Activated CD4-positive, alpha-beta T cell treated with anti-CD3 and anti-CD28 coated beads, Interleukin-2, amount 10 ng/mL, durations not matched to agents 24 days and 14 days (primary cell): ENCODE measurements around the gene C5orf24. TPM values are rescaled to one million over a fixed set of nuclear protein-coding genes. Genes with fewer than 3 reads are reported as not detected.

Experiments
- DNase-seq: peaks from one replicate; pipeline ENCODE4 v3.0.0; 2022
- H3K27ac Mint-ChIP-seq: one replicate; pipeline ENCODE4 v1.8.0; 2022; ENCODE audit warnings: mild to moderate bottlenecking, mixed read lengths
- H3K27me3 Mint-ChIP-seq: one replicate; pipeline ENCODE4 v1.8.0; 2022; ENCODE audit warnings: mixed read lengths
- H3K36me3 Mint-ChIP-seq: one replicate; pipeline ENCODE4 v1.8.0; 2022; ENCODE audit warnings: low read depth, mild to moderate bottlenecking, mixed read lengths
- H3K4me1 Mint-ChIP-seq: one replicate; pipeline ENCODE4 v1.8.0; 2021; ENCODE audit warnings: mixed read lengths
- H3K4me3 Mint-ChIP-seq: one replicate; pipeline ENCODE4 v1.8.0; 2022; ENCODE audit warnings: mild to moderate bottlenecking, moderate library complexity, mixed read lengths
- H3K9me3 Mint-ChIP-seq: one replicate; pipeline ENCODE4 v1.8.0; 2021; ENCODE audit warnings: mixed read lengths
- intact Hi-C: fragments of 100-400 bp; cut with micrococcal nuclease; formaldehyde crosslinking; loops from one replicate; pipeline ENCODE4 v1.15.1; 2023
- total RNA-seq: library from RNA; stranded (reverse); gene quantifications from 2 replicates; pipeline ENCODE4 v1.2.3, GENCODE V29; 2022

Gene C5orf24
- total RNA-seq, 1 donor from 2014 or later, result 43.9 TPM

GRCh38 chr5:134905246-134905996 is 59.7 kb downstream of the C5orf24 start:
- no peaks in the 10 kb centered on the region for H3K9me3 Mint-ChIP-seq
- peak overlapping the region; percentile 97 for H3K4me3 Mint-ChIP-seq
- peaks cover 15% of the 10 kb centered on the region for H3K36me3 Mint-ChIP-seq
- peaks cover 18% of the 10 kb centered on the region for H3K4me1 Mint-ChIP-seq
- peak overlapping the region; percentile 99 for H3K27ac Mint-ChIP-seq
- peak; percentile 90 for DNase-seq
- H3K27me3 Mint-ChIP-seq, result no peaks in the 10 kb centered on the region
- intact Hi-C loops, result loop anchor here (1.0 to 10.0 kb wide), 4 partner anchors 15 to 301 kb away; partner anchors contain the start of genes CAMLG and DDX46

GRCh38 chr5:134906811-134907210 is 61.0 kb downstream of the C5orf24 start:
- peak overlapping the region; percentile 72 for H3K27ac Mint-ChIP-seq
- intact Hi-C loops, result loop anchor here (10.0 kb wide), 1 partner anchor 302 kb away; no protein-coding TSS in a partner anchor
- H3K36me3 Mint-ChIP-seq, result peaks cover 19% of the 10 kb centered on the region
- H3K27me3 Mint-ChIP-seq, result no peaks in the 10 kb centered on the region
- no peak for DNase-seq
- H3K4me1 Mint-ChIP-seq, result peaks cover 21% of the 10 kb centered on the region
- H3K9me3 Mint-ChIP-seq, result no peaks in the 10 kb centered on the region
- H3K4me3 Mint-ChIP-seq, result peak overlapping the region; percentile 57

Other genes with a start within 250 kb of the C5orf24 start
- gene SAR1B, start 213.1 kb upstream of the C5orf24 start, total RNA-seq, result 43.9 and 56.2 TPM in 2 replicates
- gene SEC24A, start 197.2 kb upstream of the C5orf24 start, total RNA-seq, result 29.4 and 31.2 TPM in 2 replicates
- gene CAMLG, start 107.4 kb upstream of the C5orf24 start, total RNA-seq, result 28.2 and 28.3 TPM in 2 replicates
- gene DDX46, start 87.2 kb upstream of the C5orf24 start, total RNA-seq, result 83.8 and 89.4 TPM in 2 replicates
- 46.2 and 51.3 TPM in 2 replicates for gene TXNDC15, start 28.4 kb downstream of the C5orf24 start, total RNA-seq
- gene PCBD2, start 59.2 kb downstream of the C5orf24 start, total RNA-seq, result 11.0 and 14.1 TPM in 2 replicates
- 0.54 and 0.64 TPM in 2 replicates for gene CATSPER3, start 121.9 kb downstream of the C5orf24 start, total RNA-seq
- gene PITX1, start 188.3 kb downstream of the C5orf24 start, total RNA-seq, result 0.61 and 0.78 TPM in 2 replicates